Measurements from ENCODE around the gene MAN2B2. TPM values are rescaled to one million over a fixed set of nuclear protein-coding genes. Genes with fewer than 3 reads are reported as not detected.

Gene MAN2B2
- polyA plus RNA-seq, 1 donor (not counting 4 experiments of a cell fraction or from before 2014, with no cell fraction given), result 7.4 TPM

GRCh38 chr4:6546681-6547447, 28.1 kb upstream of the MAN2B2 start:
- H3K9ac ChIP-seq (ENCODE audit: control insufficient read depth, extremely low read depth, insufficient read depth, low read length), result no peak overlapping the region
- no peaks in the 10 kb centered on the region for H3K4me1 ChIP-seq (ENCODE audit: control insufficient read depth, extremely low read depth, insufficient read depth, low read length)
- H3K79me2 ChIP-seq (ENCODE audit: control insufficient read depth, insufficient read depth, low read length), result no peaks in the 10 kb centered on the region
- no peak overlapping the region for H3K4me2 ChIP-seq (ENCODE audit: control insufficient read depth, extremely low read depth, insufficient read depth, low read depth, low read length)
- H3K27me3 ChIP-seq (ENCODE audit: control insufficient read depth, extremely low read depth, insufficient read depth, low read length), result no peaks in the 10 kb centered on the region
- no peak overlapping the region for H2AFZ ChIP-seq (ENCODE audit: control insufficient read depth, low read length)
- DNase-seq (ENCODE audit: low read depth, low spot score), result no peak
- TF ChIP-seq CTCF (optimal IDR thresholded peaks at IDR 0.05 in 1 of 3, IDR thresholded peaks at IDR 0.05 in 1 of 3, conservative IDR thresholded peaks at IDR 0.05 in 1 of 3; ENCODE audit: extremely low read depth in 1 of 3, insufficient read depth in 2 of 3, low read length in 3 of 3), result peak; percentile 82 to 88 (median 87)
- no peak for TF ChIP-seq EZH2 (IDR thresholded peaks at IDR 0.05; ENCODE audit: low read length)
- no peak overlapping the region for H3K27ac ChIP-seq (ENCODE audit: control insufficient read depth, insufficient read depth, low read length)
- dilution Hi-C loops (cut with MboI; ENCODE audit: extremely low pct_ligation_motif_present, low sequenced_read_pairs), result no loop called here
- peaks cover 4% of the 10 kb centered on the region for H3K9me3 ChIP-seq (ENCODE audit: control insufficient read depth, low read depth, low read length)
- H3K36me3 ChIP-seq (ENCODE audit: control insufficient read depth in 2 of 2, extremely low read depth in 1 of 2, insufficient read depth in 2 of 2, low read length in 2 of 2), result no peaks in the 10 kb centered on the region
- H3K9me1 ChIP-seq (ENCODE audit: control insufficient read depth, extremely low read depth, insufficient read depth, low read length), result no peaks in the 10 kb centered on the region
- no peak for FAIRE-seq
- H4K20me1 ChIP-seq (ENCODE audit: control insufficient read depth, extremely low read depth, insufficient read depth, low read length), result no peaks in the 10 kb centered on the region
- no peak overlapping the region for H3K4me3 ChIP-seq (ENCODE audit: control insufficient read depth in 2 of 3, extremely low read depth in 1 of 3, insufficient read depth in 2 of 3, low read depth in 1 of 3, low read length in 3 of 3)

DNA sequence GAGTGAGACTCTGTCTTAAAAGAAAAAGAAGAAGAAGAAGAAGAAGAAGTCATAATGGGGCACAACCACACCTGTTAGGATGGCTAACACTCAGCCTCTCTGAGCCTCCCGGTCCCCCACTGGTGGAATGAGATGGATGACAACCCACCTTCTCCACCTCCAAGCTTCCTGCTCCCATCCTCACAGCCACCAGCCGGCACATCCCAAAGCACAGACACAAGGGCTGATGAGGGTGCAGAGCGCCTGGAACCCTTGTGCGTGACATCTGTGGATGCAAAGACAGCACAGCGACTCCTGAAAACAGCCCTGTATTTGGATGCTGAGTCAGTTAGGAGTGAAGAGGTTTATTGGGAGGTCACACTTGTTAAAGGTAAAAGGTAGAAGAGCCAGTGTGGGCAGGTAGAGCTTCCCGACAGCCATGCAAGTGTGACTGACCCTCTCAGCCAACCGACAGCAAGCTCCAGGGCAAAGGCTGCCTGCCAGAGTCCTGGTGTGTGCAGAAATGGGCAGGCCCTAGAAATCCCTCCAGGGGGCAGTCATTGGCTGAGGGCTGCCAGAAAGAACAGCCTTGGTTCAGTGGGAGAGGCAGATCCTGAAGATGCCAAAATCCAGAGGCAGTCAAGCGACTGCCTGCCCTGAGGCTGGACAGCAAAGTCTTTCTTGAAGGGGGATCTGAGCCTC, 26.6 kb upstream of the MAN2B2 start:
- Histone ChIP-seq H3K27me3 (ENCODE audit: control insufficient read depth, extremely low read depth, insufficient read depth, low read length) (no peaks in the 10 kb centered on the region), H3K9me3 (ENCODE audit: control insufficient read depth, low read depth, low read length) (peaks cover 4% of the 10 kb centered on the region), H4K20me1 (ENCODE audit: control insufficient read depth, extremely low read depth, insufficient read depth, low read length) (no peaks in the 10 kb centered on the region), H2AFZ (ENCODE audit: control insufficient read depth, low read length) (no peak overlapping the region), H3K4me2 (ENCODE audit: control insufficient read depth, extremely low read depth, insufficient read depth, low read depth, low read length) (no peak overlapping the region), H3K9ac (ENCODE audit: control insufficient read depth, extremely low read depth, insufficient read depth, low read length) (no peak overlapping the region), H3K27ac (ENCODE audit: control insufficient read depth, insufficient read depth, low read length) (no peak overlapping the region), H3K79me2 (ENCODE audit: control insufficient read depth, insufficient read depth, low read length) (no peaks in the 10 kb centered on the region), H3K9me1 (ENCODE audit: control insufficient read depth, extremely low read depth, insufficient read depth, low read length) (no peaks in the 10 kb centered on the region), H3K4me1 (ENCODE audit: control insufficient read depth, extremely low read depth, insufficient read depth, low read length) (no peaks in the 10 kb centered on the region), H3K4me3 (ENCODE audit: control insufficient read depth in 2 of 3, extremely low read depth in 1 of 3, insufficient read depth in 2 of 3, low read depth in 1 of 3, low read length in 3 of 3) (no peak overlapping the region), H3K36me3 (ENCODE audit: control insufficient read depth in 2 of 2, extremely low read depth in 1 of 2, insufficient read depth in 2 of 2, low read length in 2 of 2) (no peaks in the 10 kb centered on the region)
- dilution Hi-C loops (cut with MboI; ENCODE audit: extremely low pct_ligation_motif_present, low sequenced_read_pairs), result no loop called here
- DNase-seq (ENCODE audit: low read depth, low spot score) (no peak), FAIRE-seq (no peak)
- TF ChIP-seq CTCF (optimal IDR thresholded peaks at IDR 0.05 in 1 of 3, IDR thresholded peaks at IDR 0.05 in 1 of 3, conservative IDR thresholded peaks at IDR 0.05 in 1 of 3; ENCODE audit: extremely low read depth in 1 of 3, insufficient read depth in 2 of 3, low read length in 3 of 3) (peak; percentile 56 to 64 (median 57)), EZH2 (IDR thresholded peaks at IDR 0.05; ENCODE audit: low read length) (no peak)
